ACHN (cell line): ENCODE results near the gene TGM4.
"Not testable (repeated sequence)": the region's sequence is repeated elsewhere in the genome, so short reads cannot be mapped to it uniquely, and the experiment has no call there.

ENCODE experiments used
- DNase-seq: peaks from one replicate; pipeline ENCODE4 v3.0.0-alpha.2; 2015
- in situ Hi-C: cut with HindIII; loops from 2 replicates; pipeline ENCODE4 v1.10.0; 2017; ENCODE audit warnings: low sequenced_read_pairs, low pct_ligation_motif_present, low pct_unique_long_range_greater_than_20kb

The TGM4 gene

DNA sequence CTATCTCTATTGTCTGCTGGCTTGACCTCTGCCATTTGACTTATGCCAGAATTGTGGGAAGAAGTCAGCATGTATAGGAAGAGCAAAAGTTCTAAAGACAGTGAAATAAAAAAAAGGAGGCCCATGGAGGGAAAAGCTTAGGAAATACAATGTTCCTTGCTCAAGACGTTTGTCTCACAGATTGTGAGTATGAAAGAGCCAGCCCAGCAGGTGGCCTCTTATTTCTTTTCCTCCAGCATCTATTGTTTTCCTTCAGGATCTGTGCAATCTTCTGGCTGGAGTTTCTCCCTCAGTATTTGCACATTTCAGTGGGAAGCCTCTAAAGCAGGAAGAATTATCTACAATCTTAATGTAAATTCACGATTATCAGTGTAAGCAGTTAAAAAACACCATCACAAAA is 57.9 kb downstream of the TGM4 start:
- in situ Hi-C loops, result no loop called here
- DNase-seq, result no peak

GRCh38 chr3:44932986-44933944 is 58.9 kb downstream of the TGM4 start:
- in situ Hi-C loops, result no loop called here
- DNase-seq, result no peak

DNA sequence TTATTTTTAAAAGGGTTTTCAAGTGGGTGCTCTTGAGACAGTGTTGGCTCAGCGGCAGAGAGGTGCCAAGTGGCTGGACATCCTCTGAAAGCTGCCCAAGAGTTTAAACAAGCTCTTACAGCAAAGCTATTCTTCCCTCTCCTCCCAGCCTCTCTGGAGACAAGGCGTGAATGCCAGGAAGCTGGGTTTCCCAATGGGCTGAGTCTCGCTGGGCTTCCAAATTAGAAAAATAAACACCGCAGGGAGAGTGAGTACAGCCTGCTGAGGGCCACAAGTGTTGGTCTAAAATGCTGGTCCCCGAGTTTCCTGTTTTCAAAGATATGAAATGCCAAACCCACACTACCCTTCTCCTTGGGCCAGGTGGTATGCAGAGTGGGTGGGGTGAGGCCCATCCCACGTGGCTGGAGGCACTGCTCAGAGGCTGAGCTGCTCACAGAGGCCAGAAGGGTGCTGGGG is 65.2 kb downstream of the TGM4 start:
- in situ Hi-C loops, result no loop called here
- no peak for DNase-seq

GRCh38 chr3:44942202-44942921 is 68.0 kb downstream of the TGM4 start:
- peak; percentile 7 for DNase-seq

DNA sequence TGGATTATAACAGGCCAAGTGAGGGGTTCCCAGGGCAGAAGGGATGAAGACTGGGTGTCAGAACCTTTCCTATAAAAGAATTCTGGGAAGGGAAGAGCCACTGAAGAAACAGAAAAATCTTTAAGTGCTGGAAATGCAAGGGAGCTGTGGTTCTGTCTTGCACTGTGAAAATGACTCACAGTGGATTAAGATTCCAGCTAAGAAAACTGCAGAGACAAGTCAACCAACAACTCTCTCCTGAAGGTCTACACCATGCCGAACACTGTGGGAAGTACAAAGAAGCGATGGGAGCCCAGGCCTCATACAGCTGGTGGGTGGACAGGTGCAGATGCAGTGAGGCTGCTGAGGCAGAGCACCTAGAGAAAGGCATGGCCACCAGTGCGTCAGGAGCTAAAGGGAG is 73.8 kb downstream of the TGM4 start:
- in situ Hi-C loops, result no loop called here
- DNase-seq, result no peak

More at GRCh38 chr3:44942202-44942921, 68.0 kb downstream of the TGM4 start:
- in situ Hi-C loops, result no loop called here

- DNase-seq, in situ Hi-C loops: not testable (repeated sequence)
These were observed 75.4 kb downstream of the TGM4 start for GRCh38 chr3:44949770-44950169.

- in situ Hi-C loops, result no loop called here
- DNase-seq, result no peak
These were observed 75.9 kb downstream of the TGM4 start for GRCh38 chr3:44950275-44950734.

- no peak for DNase-seq
- in situ Hi-C loops, result no loop called here
These were observed 78.3 kb downstream of the TGM4 start for GRCh38 chr3:44952689-44953088.

DNA sequence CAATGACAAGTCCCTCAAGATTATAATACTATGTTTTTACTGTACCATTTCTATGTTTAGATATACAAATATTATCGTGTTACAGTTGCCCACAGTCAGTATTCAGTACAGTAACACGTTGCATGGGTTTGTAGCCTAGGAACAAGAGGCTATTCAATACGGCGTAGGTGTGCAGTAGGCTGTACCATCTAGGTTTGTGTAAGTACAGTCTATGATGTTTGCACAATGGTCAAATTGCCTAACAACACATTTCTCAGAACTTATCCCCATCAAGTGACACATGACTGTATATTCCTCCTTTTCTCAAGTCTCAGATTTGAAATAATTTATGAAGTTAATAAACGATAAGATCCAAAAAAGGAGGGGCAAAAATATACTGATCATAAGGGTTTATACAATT is 79.9 kb downstream of the TGM4 start:
- DNase-seq, result no peak
- in situ Hi-C loops, result no loop called here

GRCh38 chr3:44954962-44955361 is 80.6 kb downstream of the TGM4 start:
- in situ Hi-C loops, result no loop called here
- no peak for DNase-seq

- in situ Hi-C loops, result no loop called here
These were observed 81.5 kb downstream of the TGM4 start for GRCh38 chr3:44955917-44956316.

DNA sequence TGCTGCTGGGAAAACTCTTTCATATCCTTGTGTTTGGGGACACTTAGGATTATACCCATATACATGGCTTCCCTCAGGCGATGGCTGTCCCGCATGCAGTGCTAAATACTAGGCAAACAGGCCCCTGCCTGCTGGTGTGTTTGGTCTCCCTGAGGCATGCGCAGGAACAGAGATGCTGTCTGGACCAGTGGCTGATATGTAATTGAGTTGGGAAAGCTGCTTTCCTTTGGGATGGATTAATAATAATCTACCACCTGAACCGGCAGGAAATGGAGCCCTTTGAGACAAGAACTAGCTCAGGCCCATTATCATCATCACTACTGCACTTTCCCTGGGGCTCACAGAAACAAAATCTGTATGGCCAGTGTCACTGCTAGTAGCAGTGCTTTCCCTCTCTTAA is 83.6 kb downstream of the TGM4 start:
- no peak for DNase-seq
- in situ Hi-C loops, result no loop called here

More at GRCh38 chr3:44955917-44956316, 81.5 kb downstream of the TGM4 start:
- no peak for DNase-seq

DNA sequence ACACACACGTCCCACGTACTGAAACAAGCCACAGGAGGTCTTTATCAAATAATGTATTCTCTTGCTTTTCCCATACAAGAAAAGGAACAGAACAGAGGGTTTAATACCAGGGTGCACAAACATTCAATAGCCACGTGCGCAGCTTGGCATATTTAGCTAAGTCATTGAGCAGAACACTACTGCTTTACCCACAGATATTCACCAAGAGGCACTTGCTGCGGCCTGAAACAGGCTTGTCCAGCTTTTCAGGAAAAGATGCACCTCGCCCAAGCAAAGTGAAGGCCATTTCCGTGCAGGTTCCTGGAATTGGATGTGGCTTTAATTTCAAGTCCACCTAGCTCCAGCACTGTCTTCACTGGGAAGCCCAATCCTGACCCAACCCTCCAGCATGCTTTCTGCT is 84.0 kb downstream of the TGM4 start:
- in situ Hi-C loops, result no loop called here
- DNase-seq, result no peak

GRCh38 chr3:44960387-44961026 is 86.1 kb downstream of the TGM4 start:
- in situ Hi-C loops, result no loop called here
- DNase-seq, result no peak

- in situ Hi-C loops, result no loop called here
- DNase-seq, result no peak
These were observed 87.5 kb downstream of the TGM4 start for GRCh38 chr3:44961888-44962287.

GRCh38 chr3:44962621-44963393 is 88.4 kb downstream of the TGM4 start:
- in situ Hi-C loops, result no loop called here
- no peak for DNase-seq

DNA sequence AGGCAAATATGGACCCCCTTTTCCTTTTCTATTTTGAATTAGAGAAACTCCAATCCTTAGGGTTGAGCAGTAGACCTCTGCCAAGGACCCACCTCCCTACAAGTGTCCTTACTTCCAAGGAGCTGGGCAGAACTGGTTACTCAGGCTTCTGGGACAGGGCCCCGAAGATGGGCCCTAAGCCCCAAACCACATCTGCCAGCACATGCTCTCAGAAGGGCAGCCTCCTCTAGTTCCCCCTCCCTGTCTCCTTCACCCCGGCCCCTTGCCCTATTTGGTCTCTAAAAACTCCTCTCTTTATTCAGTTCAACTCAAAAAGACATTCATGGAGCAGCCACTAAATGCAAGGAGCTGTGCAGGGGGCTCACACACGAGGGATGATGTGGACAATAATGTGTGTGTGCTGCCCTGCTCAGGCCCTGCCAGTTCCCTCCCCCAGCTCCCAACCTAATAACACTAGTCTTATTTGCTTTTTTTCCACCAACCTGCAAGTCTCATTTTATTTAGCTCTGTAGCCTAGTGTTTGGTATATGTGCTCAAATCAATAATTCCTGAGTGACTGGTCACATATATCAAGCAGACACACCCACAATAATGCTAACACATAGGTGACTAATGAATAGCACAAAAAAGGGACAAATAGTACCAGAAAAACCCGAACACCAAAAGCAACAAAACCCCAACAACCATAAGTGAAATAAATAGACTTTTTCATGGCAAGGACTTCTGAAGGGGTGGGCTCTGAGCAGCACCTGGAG is 89.3 kb downstream of the TGM4 start:
- DNase-seq, result no peak
- in situ Hi-C loops, result no loop called here
